ENCODE measurements around the gene UCK1.
"Not testable (repeated sequence)": the region's sequence is repeated elsewhere in the genome, so short reads cannot be mapped to it uniquely, and the experiment has no call there.

UCK1 gene

DNA sequence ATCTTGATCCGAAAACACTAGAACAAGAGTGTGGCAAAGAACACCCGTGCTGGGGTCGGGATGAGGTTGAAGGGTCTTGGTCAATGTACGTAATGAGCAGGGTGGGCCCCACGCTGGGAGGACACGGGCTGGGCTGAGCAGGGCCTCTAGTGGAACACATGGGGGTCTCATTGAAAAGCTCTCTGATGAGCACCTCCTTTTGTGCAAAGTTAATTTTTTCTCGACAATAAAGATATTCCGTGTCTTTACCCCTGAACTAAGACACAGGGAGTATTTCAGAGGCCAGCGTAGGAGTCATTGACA is 8.0 kb downstream of the UCK1 start:
- DNase-seq = no peak

DNA sequence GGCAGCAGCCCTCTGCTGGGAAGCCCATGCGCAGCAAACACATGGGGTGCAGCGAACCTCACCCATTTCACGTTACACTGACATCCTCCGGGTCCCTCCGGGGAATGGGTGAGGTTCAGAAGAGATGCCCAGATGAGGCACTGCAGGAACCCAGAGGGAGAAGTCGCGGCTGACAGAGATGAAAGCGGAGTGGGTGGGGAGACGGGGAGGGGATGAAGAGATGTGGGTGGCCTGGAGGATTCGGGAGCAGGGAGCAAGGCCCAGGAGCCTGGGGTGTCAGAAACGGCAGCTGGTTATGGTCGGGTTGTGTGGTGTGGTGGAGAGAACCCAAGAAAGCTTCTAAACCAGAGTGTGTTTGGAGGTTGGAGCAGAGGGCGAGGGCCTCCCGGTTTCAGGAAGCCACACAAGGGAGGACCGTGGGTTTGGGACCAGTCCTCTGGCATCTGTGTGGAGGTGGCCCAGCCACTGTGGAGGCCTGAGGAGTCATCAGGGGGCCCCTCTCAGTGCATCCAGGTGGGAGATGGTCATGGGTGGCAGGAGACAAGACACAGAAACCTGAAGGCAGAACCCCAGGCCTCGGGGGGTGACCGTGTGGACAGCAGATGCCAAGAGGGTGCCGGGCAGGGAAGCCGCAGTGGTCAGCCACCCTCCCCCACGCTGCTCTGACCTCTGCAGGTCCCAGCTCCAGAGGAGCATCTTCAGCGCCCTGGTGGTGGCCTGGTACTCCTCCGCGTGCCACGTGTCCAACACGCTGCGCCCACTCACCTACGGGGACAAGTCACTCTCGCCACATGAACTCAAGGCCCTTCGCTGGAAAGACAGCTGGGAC is 8.6 kb downstream of the UCK1 start:
- DNase-seq = no peak

DNA sequence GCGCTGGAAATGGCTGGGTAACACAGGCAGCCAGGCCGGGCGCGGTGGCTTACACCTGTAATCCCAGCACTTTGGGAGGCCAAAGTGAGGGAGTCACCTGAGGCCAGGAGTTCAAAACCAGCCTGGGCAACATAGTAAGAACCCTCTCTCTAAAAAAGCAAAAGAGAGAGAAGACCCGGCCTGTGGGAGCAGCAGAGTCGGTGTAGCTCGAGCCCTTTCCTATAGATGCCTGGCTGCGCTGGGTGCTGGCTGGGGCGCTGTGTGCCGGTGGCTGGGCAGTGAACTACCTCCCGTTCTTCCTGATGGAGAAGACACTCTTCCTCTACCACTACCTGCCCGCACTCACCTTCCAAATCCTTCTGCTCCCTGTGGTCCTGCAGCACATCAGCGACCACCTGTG is 9.2 kb downstream of the UCK1 start:
- no peak for DNase-seq

DNA sequence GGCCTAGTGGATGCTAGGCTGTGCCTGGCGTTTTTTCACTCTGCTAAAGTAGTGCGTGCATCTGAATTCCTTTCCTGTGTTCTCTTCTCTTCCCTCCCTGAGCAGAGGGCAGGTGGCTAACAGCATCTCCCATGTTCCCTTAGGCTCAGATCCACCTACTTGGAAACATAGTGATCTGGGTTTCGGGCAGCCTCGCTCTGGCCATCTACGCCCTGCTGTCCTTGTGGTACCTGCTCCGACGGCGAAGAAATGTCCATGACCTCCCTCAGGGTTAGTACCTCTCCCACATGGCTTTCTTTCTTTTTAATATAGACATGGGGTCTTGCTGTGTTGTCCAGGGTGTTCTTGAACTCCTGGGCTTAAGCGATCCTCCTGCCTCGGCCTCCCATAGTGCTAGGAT is 9.9 kb downstream of the UCK1 start:
- DNase-seq = no peak

DNA sequence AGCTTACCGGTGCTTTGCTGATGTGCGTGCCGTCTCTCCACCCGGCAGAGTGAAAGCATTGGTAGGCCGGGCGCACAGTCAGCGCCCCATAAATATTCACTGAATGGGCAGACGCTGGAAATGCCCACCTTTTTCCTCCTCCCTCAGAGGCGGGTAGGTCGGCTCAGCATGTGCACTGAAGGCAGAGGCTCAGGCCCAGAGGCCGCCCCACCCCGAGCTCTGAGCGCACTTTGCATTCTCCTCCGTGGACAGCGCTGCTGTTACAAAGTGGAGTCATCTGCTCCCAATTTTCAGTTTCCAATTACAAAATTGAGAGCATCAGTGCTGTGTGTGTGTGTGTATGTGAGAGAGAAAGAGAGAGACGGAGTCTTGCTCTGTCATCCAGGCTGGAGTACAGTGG is 10.6 kb downstream of the UCK1 start:
- no peak for DNase-seq

DNA sequence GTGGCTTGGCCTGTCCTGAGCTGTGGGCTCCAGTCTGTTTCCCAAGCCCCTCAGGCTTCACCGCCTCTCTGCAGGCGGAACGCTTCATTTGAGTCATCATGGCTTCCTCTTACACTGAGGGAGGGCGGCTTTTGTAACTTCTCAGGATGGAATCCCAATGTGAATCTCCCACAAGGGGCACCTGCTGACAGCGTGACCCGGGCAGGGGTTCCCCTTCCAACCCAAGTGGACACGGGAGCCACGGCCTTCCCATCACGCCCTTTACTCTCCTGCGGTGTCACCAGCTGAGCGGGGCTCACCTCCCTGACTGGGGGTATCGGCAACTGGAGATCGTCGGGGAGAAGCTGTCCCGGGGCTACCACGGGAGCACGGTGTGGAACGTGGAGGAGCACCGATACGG is 12.5 kb downstream of the UCK1 start:
- no peak for DNase-seq

DNA sequence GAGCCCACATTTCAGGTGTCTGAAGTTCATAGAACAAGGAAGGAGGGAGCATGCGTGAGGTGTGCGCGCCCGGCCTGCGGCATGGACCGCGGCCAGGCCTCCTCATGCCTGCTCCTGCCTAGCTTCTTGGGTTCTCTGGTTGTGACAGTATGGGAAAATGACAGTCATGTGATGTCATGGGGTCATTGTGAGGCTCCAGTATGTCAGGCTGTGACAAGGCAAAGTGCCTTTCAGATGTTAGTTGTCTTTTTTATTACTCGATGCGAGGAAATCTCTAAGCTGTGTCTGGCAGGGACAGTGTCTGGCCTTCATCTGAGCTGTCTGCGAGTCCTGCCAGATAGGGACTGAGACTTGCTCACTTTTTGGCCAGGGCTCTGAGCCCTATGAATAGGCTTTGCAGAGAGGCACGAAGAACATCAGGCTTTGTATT is 13.3 kb downstream of the UCK1 start:
- no peak for DNase-seq

DNA sequence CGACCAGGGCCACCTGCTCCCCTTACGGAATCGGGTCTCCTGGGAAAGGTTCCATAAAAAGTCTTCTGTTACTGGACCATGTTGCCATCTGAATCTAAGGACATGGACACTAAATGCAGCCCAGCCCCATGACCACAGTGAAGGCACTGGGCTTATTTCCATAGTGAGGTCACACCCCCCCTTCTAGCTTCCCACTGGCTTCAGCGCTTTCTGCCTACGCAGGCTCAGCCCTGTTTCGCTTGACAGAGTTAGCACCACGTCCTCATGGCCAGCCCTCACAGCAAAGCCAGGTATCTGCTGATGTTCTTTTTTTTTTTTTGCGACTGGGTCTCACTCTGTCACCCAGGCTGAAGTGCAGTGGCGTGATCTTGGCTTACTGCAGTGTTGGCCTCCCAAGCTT is 14.1 kb downstream of the UCK1 start:
- no peak for DNase-seq

DNA sequence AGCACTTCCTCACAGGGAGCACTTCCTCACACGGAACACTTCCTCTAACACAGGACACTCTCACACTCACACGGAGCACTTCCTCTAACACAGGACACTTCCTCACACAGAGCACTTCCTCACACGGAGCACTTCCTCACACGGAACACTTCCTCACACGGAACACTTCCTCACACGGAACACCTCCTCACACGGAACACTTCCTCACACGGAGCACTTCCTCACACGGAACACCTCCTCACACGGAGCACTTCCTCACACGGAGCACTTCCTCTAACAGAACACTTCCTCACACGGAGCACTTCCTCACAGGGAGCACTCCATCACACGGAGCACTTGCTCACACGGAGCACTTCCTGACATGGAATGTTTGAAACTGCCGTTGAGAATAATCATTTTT is 15.0 kb downstream of the UCK1 start:
- no peak for DNase-seq

DNA sequence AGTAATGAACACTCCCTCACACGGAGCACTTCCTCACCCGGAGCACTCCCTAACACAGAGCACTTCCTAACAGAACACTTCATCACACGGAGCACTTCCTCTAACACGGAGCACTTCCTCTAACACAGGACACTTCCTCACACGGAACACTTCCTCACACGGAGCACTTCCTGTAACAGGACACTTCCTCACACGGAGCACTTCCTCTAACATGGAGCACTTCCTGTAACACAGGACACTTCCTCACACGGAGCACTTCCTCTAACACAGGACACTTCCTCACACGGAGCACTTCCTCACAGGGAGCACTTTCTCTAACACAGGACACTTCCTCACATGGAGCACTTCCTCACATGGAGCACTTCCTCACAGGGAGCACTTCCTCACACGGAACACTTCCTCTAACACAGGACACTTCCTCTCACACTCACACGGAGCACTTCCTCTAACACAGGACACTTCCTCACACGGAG is 15.5 kb downstream of the UCK1 start:
- DNase-seq = not testable (repeated sequence)

DNA sequence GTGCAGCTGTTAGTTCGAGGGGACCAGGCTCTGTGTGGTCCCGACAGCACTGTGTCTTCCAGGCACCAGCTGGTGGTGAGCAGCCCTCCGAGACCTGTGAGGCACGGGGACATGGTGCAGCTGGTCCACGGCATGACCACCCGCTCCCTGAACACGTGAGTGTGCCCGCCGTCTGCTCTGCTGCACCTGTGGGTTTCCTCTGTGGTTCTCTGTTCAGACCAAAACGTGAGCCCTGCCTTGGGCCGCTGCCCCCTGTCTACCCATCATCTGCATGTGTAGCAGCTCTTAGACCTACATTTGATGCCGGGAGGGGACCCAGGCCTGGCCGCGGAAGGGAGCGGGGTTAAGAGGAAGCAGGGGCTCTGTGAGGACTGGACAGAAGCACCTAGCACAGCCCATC is 17.9 kb downstream of the UCK1 start:
- DNase-seq = no peak

DNA sequence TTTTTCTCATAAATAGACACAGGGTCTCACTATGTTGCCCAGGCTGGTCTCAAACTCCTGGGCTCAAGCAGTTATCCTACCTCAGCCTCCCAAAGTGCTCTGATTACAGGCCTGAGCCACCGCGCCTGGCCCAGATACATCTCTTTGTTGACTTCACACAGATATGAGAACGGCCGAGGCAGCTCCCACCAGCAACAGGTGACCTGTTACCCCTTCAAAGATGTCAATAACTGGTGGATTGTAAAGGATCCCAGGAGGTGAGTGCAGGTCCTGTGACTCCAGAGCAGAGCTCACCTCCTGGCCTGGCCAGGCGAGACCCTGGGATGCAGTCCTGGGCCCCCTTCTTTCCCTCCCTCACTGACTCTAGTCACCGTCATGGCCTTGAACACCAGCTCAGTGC is 19.2 kb downstream of the UCK1 start:
- DNase-seq = no peak

DNA sequence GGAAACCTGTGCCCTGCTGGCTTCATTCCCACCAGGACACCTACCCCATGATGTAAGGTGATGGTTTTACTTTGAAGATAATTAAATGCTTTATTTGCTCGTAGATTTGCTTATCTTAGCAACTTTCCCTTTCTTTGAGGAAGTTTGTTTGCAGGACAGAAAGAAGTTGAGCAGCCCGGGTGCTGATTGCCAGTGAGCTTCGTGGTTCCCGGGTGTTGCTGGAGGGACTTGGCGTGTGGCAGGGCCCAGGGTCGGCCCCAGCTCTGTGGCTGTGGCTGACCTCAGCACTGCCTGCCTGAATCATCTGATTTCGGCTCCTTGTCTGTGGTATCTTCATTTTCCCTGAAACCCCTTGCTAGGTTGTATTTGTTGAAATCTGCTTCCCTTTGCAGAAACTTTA is 19.6 kb downstream of the UCK1 start:
- DNase-seq = no peak

DNA sequence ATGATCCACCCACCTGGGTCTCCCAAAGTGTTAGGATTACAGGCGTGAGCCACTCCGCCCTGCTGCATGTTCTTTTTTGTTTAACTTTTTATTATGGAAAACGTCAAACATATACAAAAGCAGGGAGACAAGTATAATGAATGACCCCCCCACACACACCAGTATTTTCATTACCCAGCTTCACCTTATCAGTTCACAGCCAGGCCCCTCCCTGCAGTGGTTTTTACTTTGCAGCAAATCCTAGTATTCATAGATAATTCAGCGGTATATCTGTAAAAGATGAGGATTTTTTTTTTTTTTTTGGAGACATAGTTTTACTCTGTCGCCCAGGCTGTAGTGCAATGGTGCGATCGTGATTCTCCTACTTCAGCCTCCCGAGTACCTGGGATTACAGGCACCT is 26.1 kb downstream of the UCK1 start:
- DNase-seq = no peak

DNA sequence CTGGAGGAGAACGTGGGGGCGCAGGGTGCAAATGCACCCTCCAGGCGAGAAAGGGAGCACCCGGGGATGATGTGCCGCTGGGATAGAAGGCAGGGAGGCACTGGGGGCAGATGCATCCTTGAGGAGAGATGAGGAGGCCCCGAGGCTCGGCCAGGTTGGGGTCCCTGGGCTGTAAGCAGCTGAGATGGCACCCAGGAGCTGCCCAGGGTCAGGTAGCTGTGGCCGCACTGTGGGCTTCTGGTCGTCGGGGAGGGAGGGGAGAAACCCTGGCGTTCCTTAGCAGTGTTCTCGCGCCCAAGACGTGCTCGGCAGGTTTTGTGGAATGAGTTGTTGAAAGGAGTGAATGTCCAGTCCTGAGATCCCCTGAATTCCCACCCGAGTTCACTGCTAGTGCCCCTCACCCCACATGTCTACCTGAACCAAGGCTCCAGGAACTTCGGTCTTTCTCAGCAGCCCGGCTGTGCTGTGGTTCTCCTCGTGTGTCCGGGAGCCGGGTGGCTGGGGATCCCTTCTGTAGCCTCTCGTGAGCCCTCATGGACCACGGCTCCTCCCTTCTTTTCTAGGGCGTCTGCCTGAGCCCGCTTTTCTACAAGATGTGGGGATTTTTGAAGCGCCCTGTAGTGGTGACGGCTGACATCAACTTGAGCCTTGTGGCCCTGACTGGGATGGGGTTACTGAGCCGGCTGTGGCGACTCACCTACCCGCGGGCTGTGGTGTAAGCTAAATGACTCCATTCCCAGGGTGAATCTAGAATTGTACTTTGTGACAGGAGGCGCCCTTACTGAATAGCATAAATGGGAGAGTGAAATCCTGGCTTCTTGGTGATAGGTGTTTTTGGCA is 27.2 kb downstream of the UCK1 start:
- no peak for DNase-seq

DNA sequence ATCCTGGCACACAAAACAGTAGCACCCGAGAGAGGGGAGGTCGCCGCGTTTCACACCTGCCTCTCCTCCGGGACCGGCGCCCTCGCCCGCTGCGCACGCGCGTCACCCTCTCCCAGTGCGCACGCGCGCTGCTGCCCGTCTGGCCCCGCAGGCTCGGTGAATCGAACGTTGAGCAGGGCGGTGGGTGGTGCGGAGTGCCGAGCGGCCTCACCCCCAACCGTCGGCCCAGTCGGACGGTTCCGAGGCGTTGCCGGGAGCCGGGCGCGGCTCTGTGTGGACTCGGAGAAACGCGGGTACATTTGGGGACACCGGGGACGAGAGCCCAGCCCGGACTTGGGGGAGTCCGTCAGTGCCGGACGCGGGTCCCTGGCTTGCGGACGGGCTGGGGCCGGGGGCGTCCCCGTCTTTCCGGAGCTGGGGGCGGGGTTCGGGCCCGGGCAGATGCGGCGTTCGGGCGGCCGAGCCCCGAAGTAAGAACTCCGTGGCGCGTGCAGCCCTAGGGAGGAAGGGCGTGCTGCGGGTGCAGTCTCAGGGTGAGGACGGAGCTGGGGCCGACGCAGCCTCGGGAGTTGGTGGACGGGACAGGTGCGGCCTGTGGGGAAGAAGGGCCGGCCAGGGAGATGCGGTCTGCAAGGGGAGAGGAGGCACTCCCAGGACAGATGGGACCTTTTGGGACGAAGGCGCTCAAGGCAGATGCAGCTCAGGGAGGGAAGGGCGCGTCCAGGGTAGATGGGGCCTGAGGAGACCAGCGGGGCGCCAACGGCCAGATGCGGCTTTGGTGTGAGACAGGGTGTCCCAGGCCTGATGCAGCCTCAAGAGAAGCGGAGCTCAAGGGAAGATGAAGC is 28.1 kb downstream of the UCK1 start, which contains the start of gene POMT1:
TSS of gene POMT1 (plus strand) at position 138 of the 845 bp plus-strand sequence. CDS start 1,301 bp downstream, outside the sequence.
- DNase-seq = peak; percentile 72

DNA sequence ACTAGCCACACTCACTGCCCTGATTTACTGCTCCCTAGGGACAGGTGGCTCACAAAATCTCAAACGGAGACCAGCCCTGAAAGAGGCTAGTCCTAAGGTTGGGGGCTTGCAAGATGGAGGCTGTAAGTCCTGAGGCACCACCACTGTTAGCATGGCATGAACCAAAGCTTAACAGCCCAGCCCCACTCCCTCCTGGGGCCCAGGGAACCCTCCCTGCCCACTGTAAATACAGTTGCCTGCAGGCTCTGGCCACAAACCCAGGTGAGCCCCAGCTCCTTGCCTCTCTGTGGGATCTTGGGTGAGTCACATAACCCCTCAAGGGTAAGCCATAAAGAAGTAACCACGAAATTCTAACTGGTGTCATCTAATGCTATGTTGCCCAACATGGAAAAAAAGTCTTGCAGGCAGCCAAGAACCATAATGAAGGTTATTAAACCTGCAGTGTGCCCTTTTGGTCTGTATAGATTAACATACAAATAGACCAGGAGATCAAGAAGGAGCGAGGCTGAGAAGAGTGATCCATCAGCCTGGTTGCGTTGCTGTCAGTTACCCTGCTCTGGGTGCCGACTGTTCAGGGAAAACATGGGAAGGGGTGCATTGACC is 30.0 kb downstream of the UCK1 start:
- DNase-seq = no peak

DNA sequence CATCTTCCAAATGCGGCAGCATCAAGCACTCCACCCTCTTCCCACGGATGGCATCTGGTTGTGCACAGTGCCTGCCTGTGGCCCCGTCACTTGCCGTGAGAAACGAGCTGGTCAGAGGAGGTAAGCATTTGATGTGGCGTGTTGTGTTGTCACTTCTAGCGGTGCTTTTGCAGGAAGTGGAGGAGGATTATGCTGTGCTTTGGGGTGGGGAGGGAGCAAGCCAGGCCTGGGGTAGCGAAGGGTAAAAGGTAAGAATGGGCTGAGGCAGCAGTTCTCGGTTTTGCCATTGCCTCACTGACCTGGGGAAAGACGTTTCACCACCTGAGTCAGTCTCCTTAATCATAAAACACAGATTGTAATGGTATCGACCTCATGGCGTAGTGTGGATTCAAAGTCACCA is 30.7 kb downstream of the UCK1 start:
- no peak for DNase-seq

DNA sequence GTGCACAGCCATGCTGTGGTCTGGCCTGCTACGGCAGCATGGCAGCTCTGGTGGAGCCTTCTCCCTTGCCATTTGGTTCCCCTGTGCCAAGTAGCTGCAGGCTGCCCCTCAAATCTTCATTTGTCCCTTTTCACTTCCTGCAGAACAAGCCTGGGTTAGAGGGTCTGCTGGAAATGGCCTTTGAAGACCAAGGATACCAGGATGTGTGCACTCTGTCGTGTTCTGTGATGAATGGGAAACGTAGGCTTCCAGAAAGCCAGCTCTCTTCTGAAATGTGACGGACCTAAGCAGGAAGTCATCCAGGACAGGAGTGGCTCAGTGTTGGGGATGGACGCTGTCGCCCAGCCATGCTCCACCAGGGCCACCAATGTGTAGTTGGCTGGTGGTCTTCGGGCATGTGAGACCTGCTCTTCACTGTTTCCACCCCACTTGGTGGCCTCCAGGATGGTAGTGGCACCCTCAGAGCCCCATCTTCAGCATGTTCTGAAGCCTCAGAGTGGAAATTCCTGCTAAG is 31.8 kb downstream of the UCK1 start:
- DNase-seq = no peak

DNA sequence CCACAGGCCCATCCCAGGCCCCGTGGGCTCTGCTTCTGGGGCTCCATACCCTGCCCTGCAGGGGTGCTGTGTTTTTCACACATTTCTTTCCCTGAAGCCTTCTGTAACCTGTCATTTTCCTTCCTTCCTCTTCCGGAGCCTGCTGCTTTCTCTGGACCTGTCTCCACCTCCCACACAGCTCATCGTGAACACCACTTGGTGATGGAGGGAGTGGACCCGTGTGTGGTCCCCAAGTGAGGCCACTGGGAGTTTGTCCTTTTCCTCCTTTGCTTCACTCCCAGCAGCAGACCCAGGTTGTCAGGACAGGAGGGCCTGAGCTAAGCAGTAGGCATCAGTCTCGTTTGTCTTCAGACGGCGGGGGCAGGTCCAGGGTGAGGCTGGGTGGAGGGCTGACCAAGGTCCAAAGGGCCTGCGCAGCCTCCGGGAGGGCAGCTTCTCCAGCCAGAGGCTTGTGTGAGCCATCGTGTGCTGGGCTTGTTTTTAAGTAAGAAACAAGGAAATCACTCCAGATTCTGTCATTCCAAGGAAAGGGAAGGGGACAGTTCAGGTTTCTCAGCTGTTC is 34.1 kb downstream of the UCK1 start:
- DNase-seq = no peak

DNA sequence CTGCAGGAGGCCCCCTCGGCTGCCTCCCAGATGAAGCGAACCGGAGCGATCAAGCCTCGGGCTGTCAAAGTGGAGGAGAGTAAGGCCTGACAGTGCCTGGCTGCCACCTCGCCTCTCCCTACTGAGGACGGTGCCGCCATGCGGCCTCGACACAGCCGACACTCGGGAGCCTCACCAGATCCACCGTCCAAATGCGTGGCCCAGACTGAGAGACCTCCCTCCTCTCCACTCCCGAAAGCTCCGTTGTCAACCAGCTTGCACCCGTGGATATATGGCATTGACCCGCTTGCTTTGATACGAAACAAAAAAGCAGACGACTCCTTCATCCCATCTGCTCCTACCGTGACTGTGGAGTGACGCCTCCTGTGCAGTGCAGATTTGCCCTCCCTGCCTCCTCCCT is 35.3 kb downstream of the UCK1 start:
- DNase-seq = no peak

DNA sequence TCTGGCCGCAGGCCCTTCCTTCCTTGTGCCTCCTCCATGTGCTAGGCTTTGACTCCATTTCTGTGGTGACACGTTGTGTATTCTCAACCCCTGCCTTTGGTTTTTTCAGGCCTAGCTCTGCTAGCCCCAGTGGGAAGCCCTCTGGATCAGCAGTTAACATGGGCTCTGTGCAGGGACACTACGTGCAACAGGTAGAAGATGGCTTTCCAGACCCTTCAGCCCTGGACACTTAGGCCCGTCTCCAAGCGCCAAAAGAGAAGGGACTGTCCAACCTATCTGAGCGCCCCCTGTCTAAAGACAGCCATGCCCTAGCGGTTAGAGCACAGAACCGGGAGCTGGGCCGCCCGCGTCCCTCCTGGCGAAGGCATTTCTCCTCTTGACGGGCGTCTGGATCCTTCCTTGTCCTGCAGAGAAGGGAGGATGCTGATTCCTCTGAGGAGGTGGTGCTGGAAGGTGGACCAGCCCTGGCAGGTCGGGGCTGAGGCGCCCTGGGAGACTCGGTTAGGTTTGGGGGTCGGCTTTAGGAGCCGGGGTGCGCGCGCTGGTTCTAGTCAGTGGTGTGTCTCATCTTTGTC is 36.7 kb downstream of the UCK1 start:
- DNase-seq = no peak

Measured in NCI-H524 treated with DMSO at 0.1 percent for 48 hours (cell line).